ENCODE data around the gene PLEKHF1. TPM values are rescaled to one million over a fixed set of nuclear protein-coding genes. Genes with fewer than 3 reads are reported as not detected.

PLEKHF1 gene
- total and polyA plus RNA-seq, 2 of the 8 experiments (the other 6 are each of a cell fraction or from before 2014, with no cell fraction given) = 11.1 to 18.4 TPM

DNA sequence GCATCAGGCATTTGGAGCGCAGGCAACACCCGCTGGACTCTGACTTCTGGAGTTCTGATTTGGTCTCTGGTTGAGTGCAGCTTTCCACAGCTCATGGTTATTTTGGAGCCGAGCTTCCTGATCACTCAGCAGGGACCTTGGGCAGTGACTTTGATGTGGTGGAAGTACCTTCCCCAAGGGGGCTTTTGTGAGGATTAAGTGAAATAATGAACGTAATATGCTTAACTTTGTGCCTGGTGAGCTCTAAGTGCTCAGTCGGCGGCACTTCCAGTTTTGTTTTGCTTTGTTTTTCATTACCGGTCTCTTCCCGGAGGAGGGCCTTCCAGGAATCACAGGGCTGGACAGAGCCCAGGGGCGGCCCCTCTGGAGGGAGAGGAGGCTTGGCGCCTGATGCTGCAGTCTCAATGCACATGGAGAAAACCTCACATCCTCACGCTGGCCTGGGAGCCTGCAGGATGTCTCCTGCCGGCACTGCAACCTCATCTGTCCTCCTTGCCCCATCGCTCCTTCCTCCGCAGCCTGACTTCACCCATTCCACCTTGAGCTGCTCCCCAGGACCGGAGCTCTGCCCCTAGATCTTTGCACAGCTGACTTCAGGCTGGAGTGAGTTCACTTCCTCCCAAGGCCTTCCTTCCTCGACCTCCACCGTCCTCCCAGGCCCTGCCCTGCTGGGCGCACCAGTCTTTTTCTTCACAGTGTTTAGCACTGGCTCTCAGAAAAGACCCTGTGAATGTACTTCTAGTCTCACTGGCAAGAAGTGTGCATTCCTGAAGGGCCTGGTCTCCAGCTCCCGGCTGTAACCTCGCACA, 1.5 kb downstream of the PLEKHF1 start (continued):
- TF ChIP-seq, protein P1, sequence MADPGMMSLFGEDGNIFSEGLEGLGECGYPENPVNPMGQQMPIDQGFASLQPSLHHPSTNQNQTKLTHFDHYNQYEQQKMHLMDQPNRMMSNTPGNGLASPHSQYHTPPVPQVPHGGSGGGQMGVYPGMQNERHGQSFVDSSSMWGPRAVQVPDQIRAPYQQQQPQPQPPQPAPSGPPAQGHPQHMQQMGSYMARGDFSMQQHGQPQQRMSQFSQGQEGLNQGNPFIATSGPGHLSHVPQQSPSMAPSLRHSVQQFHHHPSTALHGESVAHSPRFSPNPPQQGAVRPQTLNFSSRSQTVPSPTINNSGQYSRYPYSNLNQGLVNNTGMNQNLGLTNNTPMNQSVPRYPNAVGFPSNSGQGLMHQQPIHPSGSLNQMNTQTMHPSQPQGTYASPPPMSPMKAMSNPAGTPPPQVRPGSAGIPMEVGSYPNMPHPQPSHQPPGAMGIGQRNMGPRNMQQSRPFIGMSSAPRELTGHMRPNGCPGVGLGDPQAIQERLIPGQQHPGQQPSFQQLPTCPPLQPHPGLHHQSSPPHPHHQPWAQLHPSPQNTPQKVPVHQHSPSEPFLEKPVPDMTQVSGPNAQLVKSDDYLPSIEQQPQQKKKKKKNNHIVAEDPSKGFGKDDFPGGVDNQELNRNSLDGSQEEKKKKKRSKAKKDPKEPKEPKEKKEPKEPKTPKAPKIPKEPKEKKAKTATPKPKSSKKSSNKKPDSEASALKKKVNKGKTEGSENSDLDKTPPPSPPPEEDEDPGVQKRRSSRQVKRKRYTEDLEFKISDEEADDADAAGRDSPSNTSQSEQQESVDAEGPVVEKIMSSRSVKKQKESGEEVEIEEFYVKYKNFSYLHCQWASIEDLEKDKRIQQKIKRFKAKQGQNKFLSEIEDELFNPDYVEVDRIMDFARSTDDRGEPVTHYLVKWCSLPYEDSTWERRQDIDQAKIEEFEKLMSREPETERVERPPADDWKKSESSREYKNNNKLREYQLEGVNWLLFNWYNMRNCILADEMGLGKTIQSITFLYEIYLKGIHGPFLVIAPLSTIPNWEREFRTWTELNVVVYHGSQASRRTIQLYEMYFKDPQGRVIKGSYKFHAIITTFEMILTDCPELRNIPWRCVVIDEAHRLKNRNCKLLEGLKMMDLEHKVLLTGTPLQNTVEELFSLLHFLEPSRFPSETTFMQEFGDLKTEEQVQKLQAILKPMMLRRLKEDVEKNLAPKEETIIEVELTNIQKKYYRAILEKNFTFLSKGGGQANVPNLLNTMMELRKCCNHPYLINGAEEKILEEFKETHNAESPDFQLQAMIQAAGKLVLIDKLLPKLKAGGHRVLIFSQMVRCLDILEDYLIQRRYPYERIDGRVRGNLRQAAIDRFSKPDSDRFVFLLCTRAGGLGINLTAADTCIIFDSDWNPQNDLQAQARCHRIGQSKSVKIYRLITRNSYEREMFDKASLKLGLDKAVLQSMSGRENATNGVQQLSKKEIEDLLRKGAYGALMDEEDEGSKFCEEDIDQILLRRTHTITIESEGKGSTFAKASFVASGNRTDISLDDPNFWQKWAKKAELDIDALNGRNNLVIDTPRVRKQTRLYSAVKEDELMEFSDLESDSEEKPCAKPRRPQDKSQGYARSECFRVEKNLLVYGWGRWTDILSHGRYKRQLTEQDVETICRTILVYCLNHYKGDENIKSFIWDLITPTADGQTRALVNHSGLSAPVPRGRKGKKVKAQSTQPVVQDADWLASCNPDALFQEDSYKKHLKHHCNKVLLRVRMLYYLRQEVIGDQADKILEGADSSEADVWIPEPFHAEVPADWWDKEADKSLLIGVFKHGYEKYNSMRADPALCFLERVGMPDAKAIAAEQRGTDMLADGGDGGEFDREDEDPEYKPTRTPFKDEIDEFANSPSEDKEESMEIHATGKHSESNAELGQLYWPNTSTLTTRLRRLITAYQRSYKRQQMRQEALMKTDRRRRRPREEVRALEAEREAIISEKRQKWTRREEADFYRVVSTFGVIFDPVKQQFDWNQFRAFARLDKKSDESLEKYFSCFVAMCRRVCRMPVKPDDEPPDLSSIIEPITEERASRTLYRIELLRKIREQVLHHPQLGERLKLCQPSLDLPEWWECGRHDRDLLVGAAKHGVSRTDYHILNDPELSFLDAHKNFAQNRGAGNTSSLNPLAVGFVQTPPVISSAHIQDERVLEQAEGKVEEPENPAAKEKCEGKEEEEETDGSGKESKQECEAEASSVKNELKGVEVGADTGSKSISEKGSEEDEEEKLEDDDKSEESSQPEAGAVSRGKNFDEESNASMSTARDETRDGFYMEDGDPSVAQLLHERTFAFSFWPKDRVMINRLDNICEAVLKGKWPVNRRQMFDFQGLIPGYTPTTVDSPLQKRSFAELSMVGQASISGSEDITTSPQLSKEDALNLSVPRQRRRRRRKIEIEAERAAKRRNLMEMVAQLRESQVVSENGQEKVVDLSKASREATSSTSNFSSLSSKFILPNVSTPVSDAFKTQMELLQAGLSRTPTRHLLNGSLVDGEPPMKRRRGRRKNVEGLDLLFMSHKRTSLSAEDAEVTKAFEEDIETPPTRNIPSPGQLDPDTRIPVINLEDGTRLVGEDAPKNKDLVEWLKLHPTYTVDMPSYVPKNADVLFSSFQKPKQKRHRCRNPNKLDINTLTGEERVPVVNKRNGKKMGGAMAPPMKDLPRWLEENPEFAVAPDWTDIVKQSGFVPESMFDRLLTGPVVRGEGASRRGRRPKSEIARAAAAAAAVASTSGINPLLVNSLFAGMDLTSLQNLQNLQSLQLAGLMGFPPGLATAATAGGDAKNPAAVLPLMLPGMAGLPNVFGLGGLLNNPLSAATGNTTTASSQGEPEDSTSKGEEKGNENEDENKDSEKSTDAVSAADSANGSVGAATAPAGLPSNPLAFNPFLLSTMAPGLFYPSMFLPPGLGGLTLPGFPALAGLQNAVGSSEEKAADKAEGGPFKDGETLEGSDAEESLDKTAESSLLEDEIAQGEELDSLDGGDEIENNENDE (IDR thresholded peaks at IDR 0.05; ENCODE audit: insufficient replicate concordance, low read length) = no peak
- no peak for TF ChIP-seq KDM1A (IDR thresholded peaks at IDR 0.05; ENCODE audit: borderline replicate concordance, low read length)
- TF ChIP-seq TBP (IDR thresholded peaks at IDR 0.05; ENCODE audit: low read depth, low read length) = peak; percentile 47; the same call in 1 of the 2 replicates
- TF ChIP-seq SIN3A (conservative IDR thresholded peaks at IDR 0.05 in 1 of 2, IDR thresholded peaks at IDR 0.05 in 1 of 2; ENCODE audit: low read depth in 1 of 2, low read length in 2 of 2) = peak; percentile 71 to 75; a peak in 2 of 4 replicates
- peak; percentile 53 for TF ChIP-seq TAF1 (IDR thresholded peaks at IDR 0.05; ENCODE audit: low read depth, low read length)
- TF ChIP-seq, protein P2, sequence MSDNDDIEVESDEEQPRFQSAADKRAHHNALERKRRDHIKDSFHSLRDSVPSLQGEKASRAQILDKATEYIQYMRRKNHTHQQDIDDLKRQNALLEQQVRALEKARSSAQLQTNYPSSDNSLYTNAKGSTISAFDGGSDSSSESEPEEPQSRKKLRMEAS (IDR thresholded peaks at IDR 0.05) = 0 out of 2 replicates have a peak, but pooled peaks have one; percentile 8

Measured in H1 (cell line).